ENCODE results near the gene GAPVD1.
"Not testable (repeated sequence)": the region's sequence is repeated elsewhere in the genome, so short reads cannot be mapped to it uniquely, and the experiment has no call there.

The GAPVD1 gene

GRCh38 chr9:125296843-125297372 is 35.3 kb downstream of the GAPVD1 start:
- no peak overlapping the region for H3K4me3 ChIP-seq
- peak overlapping the region in 1 of 21 experiments; percentile 30 for H3K27ac ChIP-seq

- Histone ChIP-seq H3K4me3 (no peak overlapping the region), H3K27ac (no peak overlapping the region)
Observed at GRCh38 chr9:125297917-125298316, 36.3 kb downstream of the GAPVD1 start.

- no peak overlapping the region for H3K27ac ChIP-seq
Observed at GRCh38 chr9:125302241-125302640, 40.6 kb downstream of the GAPVD1 start.

GRCh38 chr9:125304273-125304672 is 42.6 kb downstream of the GAPVD1 start:
- H3K4me3 ChIP-seq, result no peak overlapping the region
- no peak overlapping the region for H3K27ac ChIP-seq

More at GRCh38 chr9:125302241-125302640, 40.6 kb downstream of the GAPVD1 start:
- no peak overlapping the region for H3K4me3 ChIP-seq

GRCh38 chr9:125312411-125312810 is 50.8 kb downstream of the GAPVD1 start:
- Histone ChIP-seq H3K27ac (no peak overlapping the region), H3K4me3 (no peak overlapping the region)

- not testable (repeated sequence) for H3K27ac ChIP-seq, H3K4me3 ChIP-seq
Observed at GRCh38 chr9:125316359-125316758, 54.7 kb downstream of the GAPVD1 start.

GRCh38 chr9:125317704-125318103 is 56.1 kb downstream of the GAPVD1 start:
- H3K27ac ChIP-seq, result no peak overlapping the region

GRCh38 chr9:125321496-125321895 is 59.9 kb downstream of the GAPVD1 start:
- Histone ChIP-seq H3K4me3 (no peak overlapping the region), H3K27ac (no peak overlapping the region)

More at GRCh38 chr9:125317704-125318103, 56.1 kb downstream of the GAPVD1 start:
- no peak overlapping the region for H3K4me3 ChIP-seq

- Histone ChIP-seq H3K4me3 (no peak overlapping the region), H3K27ac (no peak overlapping the region)
Observed at GRCh38 chr9:125323615-125324014, 62.0 kb downstream of the GAPVD1 start.

GRCh38 chr9:125325826-125326225 is 64.2 kb downstream of the GAPVD1 start:
- Histone ChIP-seq H3K27ac (no peak overlapping the region), H3K4me3 (no peak overlapping the region)

- no peak overlapping the region for H3K4me3 ChIP-seq
- H3K27ac ChIP-seq, result peak overlapping the region in 2 of 21 experiments; percentile 3 to 6
Observed at GRCh38 chr9:125329978-125330377, 68.4 kb downstream of the GAPVD1 start.

- Histone ChIP-seq H3K4me3 (no peak overlapping the region), H3K27ac (no peak overlapping the region)
Observed at GRCh38 chr9:125330587-125330986, 69.0 kb downstream of the GAPVD1 start.

- no peak overlapping the region for H3K27ac ChIP-seq
- no peak overlapping the region for H3K4me3 ChIP-seq
Observed at GRCh38 chr9:125332527-125332926, 70.9 kb downstream of the GAPVD1 start.

- no peak overlapping the region for H3K27ac ChIP-seq
- H3K4me3 ChIP-seq, result no peak overlapping the region
Observed at GRCh38 chr9:125337236-125337635, 75.6 kb downstream of the GAPVD1 start.

- H3K27ac ChIP-seq, result no peak overlapping the region
Observed at GRCh38 chr9:125338929-125339328, 77.3 kb downstream of the GAPVD1 start.

GRCh38 chr9:125341566-125341965 is 79.9 kb downstream of the GAPVD1 start:
- H3K4me3 ChIP-seq, result no peak overlapping the region

More at GRCh38 chr9:125338929-125339328, 77.3 kb downstream of the GAPVD1 start:
- H3K4me3 ChIP-seq, result no peak overlapping the region

GRCh38 chr9:125343518-125344275 is 82.1 kb downstream of the GAPVD1 start:
- Histone ChIP-seq H3K27ac (no peak overlapping the region), H3K4me3 (no peak overlapping the region)

More at GRCh38 chr9:125341566-125341965, 79.9 kb downstream of the GAPVD1 start:
- no peak overlapping the region for H3K27ac ChIP-seq

- H3K27ac ChIP-seq, result no peak overlapping the region
Observed at GRCh38 chr9:125346080-125346732, 84.6 kb downstream of the GAPVD1 start.

GRCh38 chr9:125355601-125356000 is 94.0 kb downstream of the GAPVD1 start:
- H3K27ac ChIP-seq, result no peak overlapping the region
- no peak overlapping the region for H3K4me3 ChIP-seq

More at GRCh38 chr9:125346080-125346732, 84.6 kb downstream of the GAPVD1 start:
- no peak overlapping the region for H3K4me3 ChIP-seq

- Histone ChIP-seq H3K27ac (no peak overlapping the region), H3K4me3 (no peak overlapping the region)
Observed at GRCh38 chr9:125356032-125356431, 94.4 kb downstream of the GAPVD1 start.

GRCh38 chr9:125359011-125359410 is 97.4 kb downstream of the GAPVD1 start:
- no peak overlapping the region for H3K27ac ChIP-seq
- H3K4me3 ChIP-seq, result no peak overlapping the region

All from skin epidermis (tissue), 12 donors.